Measurements from ENCODE around the gene ITGB2. TPM values are rescaled to one million over a fixed set of nuclear protein-coding genes. Genes with fewer than 3 reads are reported as not detected.
A peak's percentile ranks its signal among the peaks of the same experiment; 100 is the strongest.

Gene ITGB2
- total and polyA plus RNA-seq, 2 donors from 2014 or later, result 9.5 to 111 TPM

DNA sequence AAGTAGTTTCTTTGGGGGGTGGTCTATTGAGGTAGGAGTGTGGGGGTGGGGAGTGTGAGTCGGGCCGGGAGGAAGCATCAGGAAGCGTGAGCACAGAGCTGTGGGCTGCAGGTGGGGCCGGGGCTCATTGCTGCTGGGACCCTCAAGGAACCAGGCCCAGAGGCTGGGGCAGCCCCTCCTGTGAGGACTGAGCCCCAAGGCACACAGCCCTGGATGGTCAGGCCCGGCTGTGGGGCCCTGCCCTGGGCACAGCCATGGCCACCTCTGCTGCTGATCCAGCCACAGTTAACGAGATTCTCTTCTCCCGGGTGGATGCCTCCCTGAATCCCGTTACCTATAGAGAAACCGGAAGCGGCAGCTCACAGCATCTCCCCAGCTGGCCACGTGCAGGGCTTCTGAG is 79.9 kb downstream of the ITGB2 start:
- intact Hi-C loops (cut with DNase I), result no loop called here
- TF ChIP-seq, protein P1, sequence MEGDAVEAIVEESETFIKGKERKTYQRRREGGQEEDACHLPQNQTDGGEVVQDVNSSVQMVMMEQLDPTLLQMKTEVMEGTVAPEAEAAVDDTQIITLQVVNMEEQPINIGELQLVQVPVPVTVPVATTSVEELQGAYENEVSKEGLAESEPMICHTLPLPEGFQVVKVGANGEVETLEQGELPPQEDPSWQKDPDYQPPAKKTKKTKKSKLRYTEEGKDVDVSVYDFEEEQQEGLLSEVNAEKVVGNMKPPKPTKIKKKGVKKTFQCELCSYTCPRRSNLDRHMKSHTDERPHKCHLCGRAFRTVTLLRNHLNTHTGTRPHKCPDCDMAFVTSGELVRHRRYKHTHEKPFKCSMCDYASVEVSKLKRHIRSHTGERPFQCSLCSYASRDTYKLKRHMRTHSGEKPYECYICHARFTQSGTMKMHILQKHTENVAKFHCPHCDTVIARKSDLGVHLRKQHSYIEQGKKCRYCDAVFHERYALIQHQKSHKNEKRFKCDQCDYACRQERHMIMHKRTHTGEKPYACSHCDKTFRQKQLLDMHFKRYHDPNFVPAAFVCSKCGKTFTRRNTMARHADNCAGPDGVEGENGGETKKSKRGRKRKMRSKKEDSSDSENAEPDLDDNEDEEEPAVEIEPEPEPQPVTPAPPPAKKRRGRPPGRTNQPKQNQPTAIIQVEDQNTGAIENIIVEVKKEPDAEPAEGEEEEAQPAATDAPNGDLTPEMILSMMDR (IDR thresholded peaks at IDR 0.05; ENCODE audit: borderline replicate concordance, extremely low read depth, insufficient read depth), result no peak
- DNase-seq (peak in 1 of 5 donors; percentile 54), FAIRE-seq (no peak)
- H3K27ac ChIP-seq (ENCODE audit: low read depth in 2 of 2, low read length in 2 of 2), result no peak overlapping the region
- H3K4me1 ChIP-seq (ENCODE audit: control insufficient read depth in 2 of 3, insufficient read depth in 2 of 3, low read depth in 1 of 3, low read length in 3 of 3), result peaks cover 0 to 5% (median 0%) of the 10 kb centered on the region in 3 donors
- H3K4me3 ChIP-seq (ENCODE audit: low read length in 3 of 3), result no peak overlapping the region
- no peaks in the 10 kb centered on the region for H3K36me3 ChIP-seq (ENCODE audit: control insufficient read depth in 2 of 3, insufficient read depth in 3 of 3, low read length in 3 of 3)
- no peak overlapping the region for H3K9ac ChIP-seq (ENCODE audit: low read length in 3 of 3)
- H3K27me3 ChIP-seq (ENCODE audit: control insufficient read depth, insufficient read depth, low read length), result no peaks in the 10 kb centered on the region
- no peaks in the 10 kb centered on the region for H3K9me3 ChIP-seq (ENCODE audit: control insufficient read depth in 2 of 3, insufficient read depth in 1 of 3, low read length in 3 of 3)

DNA sequence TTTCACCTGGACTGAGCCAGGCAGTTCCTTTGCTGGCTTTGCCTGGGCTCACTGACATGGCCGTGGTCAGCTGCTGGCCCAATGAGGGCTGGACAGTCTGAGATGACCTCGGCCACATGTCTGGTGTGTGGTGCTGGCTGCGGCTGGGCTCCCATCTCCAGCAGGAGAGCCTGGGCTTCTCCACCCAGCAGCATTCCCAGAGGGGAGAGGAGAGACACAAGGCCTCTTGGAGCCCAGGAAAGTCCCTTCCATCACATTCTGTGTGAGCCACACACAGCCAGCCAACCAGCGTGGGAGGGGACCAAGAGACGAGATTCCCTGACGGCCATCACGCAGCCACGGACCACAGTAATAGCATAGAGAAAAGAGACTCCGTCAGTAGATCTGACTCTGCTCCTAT is 81.7 kb downstream of the ITGB2 start:
- FAIRE-seq (no peak), DNase-seq (no peak)
- TF ChIP-seq, protein P1 (IDR thresholded peaks at IDR 0.05; ENCODE audit: borderline replicate concordance, extremely low read depth, insufficient read depth), result no peak
- Histone ChIP-seq H3K4me1 (ENCODE audit: control insufficient read depth in 2 of 3, insufficient read depth in 2 of 3, low read depth in 1 of 3, low read length in 3 of 3) (peaks cover 0 to 2% (median 0%) of the 10 kb centered on the region in 3 donors), H3K27ac (ENCODE audit: low read depth in 2 of 2, low read length in 2 of 2) (no peak overlapping the region), H3K9me3 (ENCODE audit: control insufficient read depth in 2 of 3, insufficient read depth in 1 of 3, low read length in 3 of 3) (no peaks in the 10 kb centered on the region), H3K4me3 (ENCODE audit: low read length in 3 of 3) (no peak overlapping the region), H3K9ac (ENCODE audit: low read length in 3 of 3) (no peak overlapping the region), H3K27me3 (ENCODE audit: control insufficient read depth, insufficient read depth, low read length) (no peaks in the 10 kb centered on the region), H3K36me3 (ENCODE audit: control insufficient read depth in 2 of 3, insufficient read depth in 3 of 3, low read length in 3 of 3) (no peaks in the 10 kb centered on the region)
- intact Hi-C loops (cut with DNase I), result no loop called here

- TF ChIP-seq, protein P1 (IDR thresholded peaks at IDR 0.05; ENCODE audit: borderline replicate concordance, extremely low read depth, insufficient read depth), result no peak
- DNase-seq (peak in 1 of 5 donors; percentile 72), FAIRE-seq (no peak)
- Histone ChIP-seq H3K9ac (ENCODE audit: low read length in 3 of 3) (no peak overlapping the region), H3K4me1 (ENCODE audit: control insufficient read depth in 2 of 3, insufficient read depth in 2 of 3, low read depth in 1 of 3, low read length in 3 of 3) (peaks cover 0 to 2% (median 0%) of the 10 kb centered on the region in 3 donors), H3K27me3 (ENCODE audit: control insufficient read depth, insufficient read depth, low read length) (no peaks in the 10 kb centered on the region), H3K36me3 (ENCODE audit: control insufficient read depth in 2 of 3, insufficient read depth in 3 of 3, low read length in 3 of 3) (no peaks in the 10 kb centered on the region), H3K4me3 (ENCODE audit: low read length in 3 of 3) (no peak overlapping the region), H3K27ac (ENCODE audit: low read depth in 2 of 2, low read length in 2 of 2) (no peak overlapping the region), H3K9me3 (ENCODE audit: control insufficient read depth in 2 of 3, insufficient read depth in 1 of 3, low read length in 3 of 3) (no peaks in the 10 kb centered on the region)
- intact Hi-C loops (cut with DNase I), result no loop called here
These were observed 82.4 kb downstream of the ITGB2 start for GRCh38 chr21:44838039-44838895.

All from kidney (tissue), 14 donors.